Measurements from ENCODE around the gene PSENEN.

DNA sequence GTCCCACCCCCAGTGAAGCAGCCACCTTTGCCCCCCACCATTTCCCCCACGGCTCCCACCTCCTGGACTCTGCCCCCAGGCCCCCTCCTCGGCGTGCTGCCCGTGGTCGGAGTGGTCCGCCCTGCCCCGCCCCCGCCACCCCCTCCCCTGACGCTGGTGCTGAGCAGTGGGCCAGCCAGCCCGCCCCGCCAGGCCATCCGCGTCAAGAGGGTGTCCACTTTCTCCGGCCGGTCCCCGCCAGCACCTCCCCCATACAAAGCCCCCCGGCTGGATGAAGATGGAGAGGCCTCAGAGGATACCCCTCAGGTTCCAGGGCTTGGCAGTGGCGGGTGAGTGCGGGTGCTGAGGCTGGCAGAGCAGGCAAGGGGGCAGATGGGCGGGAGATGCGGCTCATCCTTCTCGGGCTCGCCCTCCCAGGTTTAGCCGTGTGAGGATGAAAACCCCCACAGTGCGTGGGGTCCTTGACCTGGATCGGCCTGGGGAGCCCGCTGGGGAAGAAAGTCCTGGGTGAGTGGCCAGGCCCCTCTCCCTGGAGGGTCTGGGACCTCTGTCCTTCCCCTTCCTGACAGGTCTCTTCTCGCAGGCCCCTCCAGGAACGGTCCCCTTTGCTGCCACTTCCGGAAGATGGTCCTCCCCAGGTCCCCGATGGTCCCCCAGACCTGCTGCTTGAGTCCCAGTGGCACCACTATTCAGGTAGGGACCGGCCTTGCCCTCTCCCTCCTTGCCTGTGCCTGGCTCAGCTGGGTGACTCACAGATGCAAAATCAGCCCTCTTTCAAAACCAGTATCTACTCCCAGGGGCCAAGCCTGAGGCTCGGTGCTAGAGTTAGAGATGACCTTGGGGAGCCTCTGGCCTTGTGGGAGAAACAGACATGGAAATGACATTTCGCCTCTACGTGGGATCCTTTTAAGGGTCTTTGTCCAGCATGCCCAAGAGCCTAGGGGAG is 12.0 kb upstream of the PSENEN start:
- TF ChIP-seq, protein P1, sequence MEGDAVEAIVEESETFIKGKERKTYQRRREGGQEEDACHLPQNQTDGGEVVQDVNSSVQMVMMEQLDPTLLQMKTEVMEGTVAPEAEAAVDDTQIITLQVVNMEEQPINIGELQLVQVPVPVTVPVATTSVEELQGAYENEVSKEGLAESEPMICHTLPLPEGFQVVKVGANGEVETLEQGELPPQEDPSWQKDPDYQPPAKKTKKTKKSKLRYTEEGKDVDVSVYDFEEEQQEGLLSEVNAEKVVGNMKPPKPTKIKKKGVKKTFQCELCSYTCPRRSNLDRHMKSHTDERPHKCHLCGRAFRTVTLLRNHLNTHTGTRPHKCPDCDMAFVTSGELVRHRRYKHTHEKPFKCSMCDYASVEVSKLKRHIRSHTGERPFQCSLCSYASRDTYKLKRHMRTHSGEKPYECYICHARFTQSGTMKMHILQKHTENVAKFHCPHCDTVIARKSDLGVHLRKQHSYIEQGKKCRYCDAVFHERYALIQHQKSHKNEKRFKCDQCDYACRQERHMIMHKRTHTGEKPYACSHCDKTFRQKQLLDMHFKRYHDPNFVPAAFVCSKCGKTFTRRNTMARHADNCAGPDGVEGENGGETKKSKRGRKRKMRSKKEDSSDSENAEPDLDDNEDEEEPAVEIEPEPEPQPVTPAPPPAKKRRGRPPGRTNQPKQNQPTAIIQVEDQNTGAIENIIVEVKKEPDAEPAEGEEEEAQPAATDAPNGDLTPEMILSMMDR (conservative IDR thresholded peaks at IDR 0.05 in 1 of 2, IDR thresholded peaks at IDR 0.05 in 1 of 2; ENCODE audit: low read depth in 1 of 2, low read length in 2 of 2), result no peak
- TF ChIP-seq EZH2 (IDR thresholded peaks at IDR 0.05; ENCODE audit: low read length, missing control alignments), result no peak

Data from fibroblast of lung (primary cell).